GM18873 (cell line): ENCODE data around the gene SIPA1L3.
"Not testable (repeated sequence)": the region's sequence is repeated elsewhere in the genome, so short reads cannot be mapped to it uniquely, and the experiment has no call there.

ENCODE experiments used
- ATAC-seq: cut with Tn5 transposase; IDR thresholded peaks from one replicate; pipeline ENCODE4 v1.9.1; 2021; ENCODE audit warnings: mild to moderate bottlenecking, moderate library complexity, moderate number of reproducible peaks; ENCODE audit not compliant: unreplicated experiment, low FRiP score

Gene SIPA1L3

GRCh38 chr19:38015761-38016160 is 108.8 kb downstream of the SIPA1L3 start:
- no peak for ATAC-seq

GRCh38 chr19:38017401-38018151 is 110.6 kb downstream of the SIPA1L3 start:
- ATAC-seq: no peak

GRCh38 chr19:38018694-38019395 is 111.8 kb downstream of the SIPA1L3 start:
- no peak for ATAC-seq

- no peak for ATAC-seq
These were observed 112.4 kb downstream of the SIPA1L3 start for GRCh38 chr19:38019396-38019724.

GRCh38 chr19:38020311-38020710 is 113.3 kb downstream of the SIPA1L3 start:
- ATAC-seq: no peak

GRCh38 chr19:38021352-38021751 is 114.3 kb downstream of the SIPA1L3 start:
- ATAC-seq: no peak

- no peak for ATAC-seq
These were observed 116.0 kb downstream of the SIPA1L3 start for GRCh38 chr19:38022791-38023670.

GRCh38 chr19:38023671-38024541 is 116.9 kb downstream of the SIPA1L3 start:
- ATAC-seq: no peak

- ATAC-seq: no peak
These were observed 118.2 kb downstream of the SIPA1L3 start for GRCh38 chr19:38024992-38025908.

GRCh38 chr19:38025909-38026307 is 118.9 kb downstream of the SIPA1L3 start:
- ATAC-seq: no peak

GRCh38 chr19:38028913-38029510 is 122.0 kb downstream of the SIPA1L3 start:
- no peak for ATAC-seq

- ATAC-seq: not testable (repeated sequence)
These were observed 123.0 kb downstream of the SIPA1L3 start for GRCh38 chr19:38030001-38030400.

GRCh38 chr19:38030686-38031422 is 123.8 kb downstream of the SIPA1L3 start:
- no peak for ATAC-seq

- no peak for ATAC-seq
These were observed 124.4 kb downstream of the SIPA1L3 start for GRCh38 chr19:38031423-38031770.

GRCh38 chr19:38032151-38032550 is 125.1 kb downstream of the SIPA1L3 start:
- no peak for ATAC-seq

- ATAC-seq: no peak
These were observed 125.9 kb downstream of the SIPA1L3 start for GRCh38 chr19:38032951-38033350.

GRCh38 chr19:38033658-38034491 is 126.9 kb downstream of the SIPA1L3 start:
- ATAC-seq: peak; percentile 63
